Fibroblast of skin of back (primary cell): ENCODE measurements around the gene CRYBB2.
"Not testable (repeated sequence)": the region's sequence is repeated elsewhere in the genome, so short reads cannot be mapped to it uniquely, and the experiment has no call there.

Experiments used
- DNase-seq: peaks from one replicate; pipeline ENCODE4 v3.0.0-alpha.2; 2013

CRYBB2 gene

GRCh38 chr22:25235547-25236290 lies 16.3 kb downstream of the CRYBB2 start:
- DNase-seq: peak; percentile 71

GRCh38 chr22:25236417-25236816 lies 17.0 kb downstream of the CRYBB2 start:
- DNase-seq: no peak

- DNase-seq: no peak
Measured at GRCh38 chr22:25237503-25237902, 18.1 kb downstream of the CRYBB2 start.

- DNase-seq: not testable (repeated sequence)
Measured at GRCh38 chr22:25238058-25238457, 18.6 kb downstream of the CRYBB2 start.

GRCh38 chr22:25255169-25255568 lies 35.7 kb downstream of the CRYBB2 start:
- DNase-seq: not testable (repeated sequence)

GRCh38 chr22:25267567-25267966 lies 48.1 kb downstream of the CRYBB2 start:
- not testable (repeated sequence) for DNase-seq

GRCh38 chr22:25268902-25269301 lies 49.5 kb downstream of the CRYBB2 start:
- DNase-seq: not testable (repeated sequence)

GRCh38 chr22:25270061-25270460 lies 50.6 kb downstream of the CRYBB2 start:
- not testable (repeated sequence) for DNase-seq

- not testable (repeated sequence) for DNase-seq
Measured at GRCh38 chr22:25273231-25273630, 53.8 kb downstream of the CRYBB2 start.

GRCh38 chr22:25273928-25274327 lies 54.5 kb downstream of the CRYBB2 start:
- DNase-seq: not testable (repeated sequence)

- DNase-seq: not testable (repeated sequence)
Measured at GRCh38 chr22:25280118-25280517, 60.7 kb downstream of the CRYBB2 start.
